C1 segment of cervical spinal cord (tissue), 14 donors: ENCODE results near the gene PFDN4.

Source experiments
- DNase-seq, 14 donors: peaks; one replicate each; lab custom pipeline; 2025; lab: John Stamatoyannopoulos, UW

PFDN4 gene

DNA sequence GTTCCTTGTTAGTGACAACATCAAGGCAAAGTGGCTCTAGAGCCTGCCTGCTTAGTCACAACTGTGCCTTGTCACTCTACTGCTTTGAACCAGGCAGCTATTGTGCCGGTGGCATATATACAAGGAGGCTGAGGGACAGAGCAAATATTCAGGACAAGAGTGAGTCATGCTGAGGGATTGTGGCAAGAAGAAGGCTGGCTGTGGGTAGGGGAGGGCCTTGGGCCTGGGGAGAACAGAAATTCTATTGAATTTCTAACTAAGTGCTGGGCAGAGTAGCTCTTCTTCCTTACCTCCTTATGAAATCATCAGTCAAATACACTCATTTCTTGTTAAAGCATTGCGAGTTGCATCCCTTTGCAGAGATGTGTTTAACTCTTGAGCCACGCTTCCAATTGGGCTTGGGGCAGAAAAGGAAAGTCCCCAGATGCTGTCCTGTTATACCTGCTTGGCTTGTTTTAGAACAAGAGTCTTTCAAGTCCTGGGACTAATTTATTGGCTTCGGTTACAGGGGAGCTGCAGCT, 59.7 kb downstream of the PFDN4 start:
- peak in 2 of 14 donors; percentile 4 to 48 for DNase-seq

DNA sequence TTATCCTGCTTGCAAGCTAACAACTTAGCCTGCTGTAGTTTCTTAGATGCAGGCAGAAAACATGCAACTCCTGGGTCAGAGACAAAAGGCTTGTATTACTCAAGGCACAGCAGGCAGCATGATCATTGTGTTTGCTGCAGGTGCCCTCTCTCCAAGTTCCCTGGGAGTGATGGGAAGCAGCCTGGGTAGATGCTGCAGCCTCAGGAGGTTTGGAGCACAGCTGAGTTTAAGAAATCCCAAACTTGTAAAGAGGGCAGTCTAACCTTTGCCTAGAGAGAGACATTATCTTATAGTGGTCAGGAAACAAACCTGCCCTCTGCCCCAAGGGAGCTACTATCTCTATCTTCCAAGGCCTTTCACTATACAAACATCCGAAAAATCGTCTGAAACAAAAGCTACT, 61.1 kb downstream of the PFDN4 start:
- DNase-seq, result no peak
